Measurements from ENCODE around the gene VOPP1.

Gene VOPP1

GRCh38 chr7:55520426-55521140 is 51.7 kb downstream of the VOPP1 start:
- no peak for DNase-seq (ENCODE audit: low read depth)
- no peak overlapping the region for H3K4me3 ChIP-seq (ENCODE audit: low read depth, low read length)
- TF ChIP-seq CTCF (IDR thresholded peaks at IDR 0.05; ENCODE audit: low read depth, low read length) (no peak), MYC (IDR thresholded peaks at IDR 0.05; ENCODE audit: low read depth, low read length) (no peak), MAX (IDR thresholded peaks at IDR 0.05; ENCODE audit: low read depth, low read length) (no peak), POLR2A (IDR thresholded peaks at IDR 0.05; ENCODE audit: extremely low read depth, insufficient read length) (no peak)

GRCh38 chr7:55518836-55519235 is 53.5 kb downstream of the VOPP1 start:
- H3K4me3 ChIP-seq (ENCODE audit: low read depth, low read length), result no peak overlapping the region
- TF ChIP-seq CTCF (IDR thresholded peaks at IDR 0.05; ENCODE audit: low read depth, low read length), result no peak
- TF ChIP-seq MAX (IDR thresholded peaks at IDR 0.05; ENCODE audit: low read depth, low read length), result no peak
- TF ChIP-seq MYC (IDR thresholded peaks at IDR 0.05; ENCODE audit: low read depth, low read length), result no peak
- no peak for TF ChIP-seq POLR2A (IDR thresholded peaks at IDR 0.05; ENCODE audit: extremely low read depth, insufficient read length)
- no peak for DNase-seq (ENCODE audit: low read depth)

- DNase-seq (ENCODE audit: low read depth), result no peak
- TF ChIP-seq CTCF (IDR thresholded peaks at IDR 0.05; ENCODE audit: low read depth, low read length), result no peak
- TF ChIP-seq POLR2A (IDR thresholded peaks at IDR 0.05; ENCODE audit: extremely low read depth, insufficient read length), result no peak
- no peak for TF ChIP-seq MYC (IDR thresholded peaks at IDR 0.05; ENCODE audit: low read depth, low read length)
- no peak for TF ChIP-seq MAX (IDR thresholded peaks at IDR 0.05; ENCODE audit: low read depth, low read length)
- H3K4me3 ChIP-seq (ENCODE audit: low read depth, low read length), result no peak overlapping the region
Measured at GRCh38 chr7:55517936-55518689, 54.2 kb downstream of the VOPP1 start.

GRCh38 chr7:55517191-55517633 is 55.1 kb downstream of the VOPP1 start:
- TF ChIP-seq MYC (IDR thresholded peaks at IDR 0.05; ENCODE audit: low read depth, low read length) (no peak), MAX (IDR thresholded peaks at IDR 0.05; ENCODE audit: low read depth, low read length) (no peak), CTCF (IDR thresholded peaks at IDR 0.05; ENCODE audit: low read depth, low read length) (no peak), POLR2A (IDR thresholded peaks at IDR 0.05; ENCODE audit: extremely low read depth, insufficient read length) (no peak)
- no peak overlapping the region for H3K4me3 ChIP-seq (ENCODE audit: low read depth, low read length)
- DNase-seq (ENCODE audit: low read depth), result no peak

GRCh38 chr7:55516409-55516808 is 55.9 kb downstream of the VOPP1 start:
- DNase-seq (ENCODE audit: low read depth), result no peak
- H3K4me3 ChIP-seq (ENCODE audit: low read depth, low read length), result no peak overlapping the region
- no peak for TF ChIP-seq MYC (IDR thresholded peaks at IDR 0.05; ENCODE audit: low read depth, low read length)

GRCh38 chr7:55515569-55516279 is 56.6 kb downstream of the VOPP1 start:
- H3K4me3 ChIP-seq (ENCODE audit: low read depth, low read length), result no peak overlapping the region
- DNase-seq (ENCODE audit: low read depth), result no peak
- TF ChIP-seq CTCF (IDR thresholded peaks at IDR 0.05; ENCODE audit: low read depth, low read length), result no peak
- no peak for TF ChIP-seq POLR2A (IDR thresholded peaks at IDR 0.05; ENCODE audit: extremely low read depth, insufficient read length)
- no peak for TF ChIP-seq MYC (IDR thresholded peaks at IDR 0.05; ENCODE audit: low read depth, low read length)
- no peak for TF ChIP-seq MAX (IDR thresholded peaks at IDR 0.05; ENCODE audit: low read depth, low read length)

Measured in NB4 (cell line).